A549 (cell line): ENCODE data around the gene GALNT18. TPM values are rescaled to one million over a fixed set of nuclear protein-coding genes. Genes with fewer than 3 reads are reported as not detected.

Experiments used
- ATAC-seq, 2 experiments: fragments of 200-7000 bp in 1 of 2; fragments of >200 bp in 1 of 2; cut with Nextera tagmentation in 1 of 2; cut with Tn5 transposase in 1 of 2; 3 replicates each; pipeline versions ENCODE4 v1.8.0 to v1.9.1; 2018 to 2020; ENCODE audit warnings: mild to moderate bottlenecking in 1 of 2, moderate library complexity in 1 of 2
- CTCF ChIA-PET: fragments of 300-600 bp; sonication (Branson Sonifier 250); formaldehyde crosslinking; extraction: SDS; loops from one replicate; lab custom pipeline; 2021; ENCODE audit warnings: antibody characterized with exemption, inconsistent platforms; lab: Yijun Ruan, JAX
- POLR2A ChIA-PET: fragments of 350-600 bp; formaldehyde crosslinking; extraction: SDS; loops from one replicate; lab custom pipeline; 2021; ENCODE audit warnings: antibody characterized with exemption, inconsistent platforms; lab: Yijun Ruan, JAX
- DNase-seq, 2 experiments: peaks; one replicate each; pipeline versions ENCODE4 v3.0.0 to v3.0.0-alpha.2; 2011 to 2016; ENCODE audit warnings: low read depth in 1 of 2, low spot score in 1 of 2
- FAIRE-seq: peaks from 2 replicates; lab custom pipeline; 2011; peaks lifted over from hg19 to GRCh38; lab: Jason Lieb, UNC
- H3K27ac ChIP-seq, 2 experiments: fragments of >200 bp; sonication (Bioruptor Twin); formaldehyde crosslinking; 3 replicates each; pipeline ENCODE4 v1.5.1; 2016 to 2017
- H3K4me1 ChIP-seq: fragments of >200 bp; sonication (Bioruptor Twin); formaldehyde crosslinking; 3 replicates; pipeline ENCODE4 v1.6.1; 2016
- H3K4me2 ChIP-seq: fragments of >200 bp; sonication (Bioruptor Twin); formaldehyde crosslinking; 3 replicates; pipeline ENCODE4 v1.6.1; 2016
- H3K4me3 ChIP-seq: fragments of >200 bp; sonication (Bioruptor Twin); formaldehyde crosslinking; 3 replicates; pipeline ENCODE4 v1.5.1; 2016
- H3K9me3 ChIP-seq: fragments of >200 bp; sonication (Bioruptor Twin); formaldehyde crosslinking; 3 replicates; pipeline ENCODE4 v1.6.1; 2016
- BHLHE40 ChIP-seq: IDR thresholded peaks from 2 replicates; pipeline ENCODE4 v1.6.1; 2012; ENCODE audit warnings: low read depth, low read length, inconsistent platforms
- CHD2 ChIP-seq: fragments of 150-350 bp; IDR thresholded peaks from 2 replicates; pipeline ENCODE4 v1.6.1; 2014; ENCODE audit warnings: low read length; ENCODE audit not compliant: partially characterized antibody
- CHD4 ChIP-seq: fragments of 200-600 bp; sonication (generic); IDR thresholded peaks from 2 replicates; pipeline ENCODE4 v1.6.1; 2016; ENCODE audit warnings: antibody characterized with exemption, mild to moderate bottlenecking, borderline replicate concordance
- ESRRA ChIP-seq: fragments of 150-350 bp; IDR thresholded peaks from 2 replicates; pipeline ENCODE4 v1.6.1; 2014; ENCODE audit warnings: mild to moderate bottlenecking, low read length, borderline replicate concordance
- FOSB ChIP-seq: fragments of 250-450 bp; sonication (Bioruptor Pico); IDR thresholded peaks from 2 replicates; pipeline ENCODE4 v1.5.0; 2020; ENCODE audit warnings: mild to moderate bottlenecking, moderate library complexity
- HEYL ChIP-seq: fragments of 250-450 bp; sonication (Bioruptor Pico); IDR thresholded peaks from 2 replicates; pipeline ENCODE4 v1.8.0; 2021; ENCODE audit warnings: mild to moderate bottlenecking, moderate library complexity
- HOXA7 ChIP-seq: fragments of 250-450 bp; sonication (Bioruptor Pico); IDR thresholded peaks from 2 replicates; pipeline ENCODE4 v1.5.0; 2020; ENCODE audit warnings: mild to moderate bottlenecking, moderate library complexity
- MAFK ChIP-seq: fragments of 450-650 bp; IDR thresholded peaks from 2 replicates; pipeline ENCODE4 v1.6.1; 2014; ENCODE audit not compliant: partially characterized antibody
- NFE2L2 ChIP-seq: fragments of 150-350 bp; conservative IDR thresholded peaks from 2 replicates; pipeline ENCODE4 v1.6.1; 2014; ENCODE audit warnings: low read length
- NPAS2 ChIP-seq: fragments of 250-450 bp; sonication (Bioruptor Pico); IDR thresholded peaks from 2 replicates; pipeline ENCODE4 v1.8.0; 2022; ENCODE audit warnings: mild to moderate bottlenecking, moderate library complexity, borderline replicate concordance
- NR3C1 ChIP-seq: fragments of >200 bp; sonication (Bioruptor Twin); formaldehyde crosslinking; IDR thresholded peaks from 3 replicates; pipeline ENCODE4 v1.6.1; 2017
- RCOR1 ChIP-seq: fragments of 150-350 bp; IDR thresholded peaks from 2 replicates; pipeline ENCODE4 v1.6.1; 2014; ENCODE audit warnings: antibody characterized with exemption, low read length, low read depth
- RFX5 ChIP-seq: fragments of 450-650 bp; IDR thresholded peaks from 2 replicates; pipeline ENCODE4 v1.7.1; 2014; ENCODE audit warnings: antibody characterized with exemption, mild to moderate bottlenecking, moderate library complexity
- TFCP2L1 ChIP-seq: fragments of 250-450 bp; sonication (Bioruptor Pico); IDR thresholded peaks from 2 replicates; pipeline ENCODE4 v1.5.0; 2021; ENCODE audit warnings: mild to moderate bottlenecking
- TP53 ChIP-seq: fragments of 250-450 bp; sonication (Bioruptor Pico); IDR thresholded peaks from 2 replicates; pipeline ENCODE4 v1.5.0; 2021; ENCODE audit warnings: mild to moderate bottlenecking, moderate library complexity
- ZNF302 ChIP-seq: fragments of 250-450 bp; sonication (Bioruptor Pico); IDR thresholded peaks from 2 replicates; pipeline ENCODE4 v1.9.0; 2021; ENCODE audit warnings: inconsistent platforms, mild to moderate bottlenecking, moderate library complexity
- WGBS: methylation state at CpG from one replicate; pipeline ENCODE4 v1.1.6; 2017; ENCODE audit errors: missing lambda C conversion rate; 5-methylcytosine and 5-hydroxymethylcytosine counted together
- polyA plus RNA-seq, 4 experiments: library from polyadenylated mRNA; depleted of rRNA in 3 of 4; stranded (reverse); fragments of >200 nt; fragmentation: RNase III in 1 of 4; extraction: RNeasy Plus Mini Kit Qiagen cat#74134 plus additional on column Dnase treatment in 1 of 4; gene quantifications; 2 replicates in 3 of 4; 3 replicates in 1 of 4; pipeline ENCODE4 v1.2.3, GENCODE V29; 2011 to 2017
- TF ChIP-seq, protein P1 (sequence below): fragments of 450-650 bp; IDR thresholded peaks from 2 replicates; pipeline ENCODE4 v1.6.1; 2014; ENCODE audit warnings: antibody characterized with exemption
- TF ChIP-seq, protein P2 (sequence below): fragments of 250-450 bp; sonication (Bioruptor Pico); IDR thresholded peaks from 2 replicates; pipeline ENCODE4 v1.5.0; 2020; ENCODE audit warnings: low read depth, mild to moderate bottlenecking, moderate library complexity
- TF ChIP-seq, protein P3 (sequence below): fragments of >200 bp; sonication (Bioruptor Twin); formaldehyde crosslinking; IDR thresholded peaks from 3 replicates; pipeline ENCODE4 v1.6.1; 2016
- TF ChIP-seq, protein P4 (sequence below): IDR thresholded peaks from 2 replicates; pipeline ENCODE4 v1.6.1; 2012
- TF ChIP-seq, protein P5 (sequence below): fragments of 150-350 bp; IDR thresholded peaks from 2 replicates; pipeline ENCODE4 v1.6.1; 2014; ENCODE audit warnings: low read depth, mild to moderate bottlenecking, low read length
- TF ChIP-seq, protein P6 (sequence below): IDR thresholded peaks from 2 replicates; pipeline ENCODE4 v1.6.1; 2012; ENCODE audit warnings: low read depth, borderline replicate concordance

The GALNT18 gene
- polyA plus RNA-seq, 2 of the 4 experiments (the other 2 are of a cell fraction) = 6.7 to 16.1 TPM

DNA sequence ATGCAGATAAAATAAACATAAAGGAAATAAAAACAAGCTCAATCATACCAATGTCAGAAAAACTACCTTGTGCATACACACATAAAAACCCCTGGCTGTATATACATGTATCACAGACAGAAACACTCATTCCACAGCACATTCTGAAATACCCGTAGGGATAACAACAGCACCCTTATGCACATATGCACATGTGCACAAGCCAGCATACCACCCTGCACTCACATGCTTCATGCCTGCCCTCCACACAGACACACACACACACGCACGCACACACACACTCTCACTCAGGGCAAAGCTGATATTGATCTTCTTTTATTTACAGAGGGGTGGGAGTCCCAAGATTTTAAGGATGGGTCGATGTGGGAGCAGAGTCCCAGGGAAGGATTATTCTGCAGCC lies 360.9 kb downstream of the GALNT18 start (continued):
- TF ChIP-seq, protein P1, sequence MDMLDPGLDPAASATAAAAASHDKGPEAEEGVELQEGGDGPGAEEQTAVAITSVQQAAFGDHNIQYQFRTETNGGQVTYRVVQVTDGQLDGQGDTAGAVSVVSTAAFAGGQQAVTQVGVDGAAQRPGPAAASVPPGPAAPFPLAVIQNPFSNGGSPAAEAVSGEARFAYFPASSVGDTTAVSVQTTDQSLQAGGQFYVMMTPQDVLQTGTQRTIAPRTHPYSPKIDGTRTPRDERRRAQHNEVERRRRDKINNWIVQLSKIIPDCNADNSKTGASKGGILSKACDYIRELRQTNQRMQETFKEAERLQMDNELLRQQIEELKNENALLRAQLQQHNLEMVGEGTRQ = no peak
- TF ChIP-seq ZNF302 (CRISPR knock-in tag) (no peak), NFE2L2 (no peak), CHD2 (no peak)

DNA sequence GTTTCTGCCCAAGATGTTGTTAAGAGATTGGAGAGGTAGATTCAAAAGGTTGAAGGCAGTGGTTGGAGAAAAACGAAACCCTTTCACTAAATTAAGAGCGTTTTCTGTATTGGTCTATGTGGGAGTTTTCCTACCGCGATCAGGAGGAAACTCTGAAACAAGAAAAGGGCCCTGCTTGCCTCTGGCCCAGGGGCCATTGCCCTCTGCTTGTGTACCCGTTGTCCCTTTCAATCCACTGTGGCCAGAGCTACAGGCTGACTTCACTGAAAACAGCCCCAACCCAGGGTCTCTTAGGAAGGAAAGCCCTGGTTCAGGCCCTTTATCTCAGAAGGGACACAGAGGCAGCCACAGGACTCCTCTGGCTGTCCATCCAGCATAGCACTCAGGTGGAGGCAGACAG lies 367.8 kb downstream of the GALNT18 start:
- ATAC-seq (no peak), FAIRE-seq (no peak), DNase-seq (no peak)
- Histone ChIP-seq H3K9me3 (no peaks in the 10 kb centered on the region), H3K4me1 (no peaks in the 10 kb centered on the region), H3K4me3 (no peak overlapping the region), H3K27ac (no peak overlapping the region), H3K4me2 (no peak overlapping the region)
- POLR2A ChIA-PET = no interaction called here
- CTCF ChIA-PET = interaction anchor here (2.5 kb wide), 1 partner anchor 533 kb away, joined by 8 read pairs; no protein-coding TSS in a partner anchor
- TF ChIP-seq FOSB (CRISPR knock-in tag) = no peak
- 57% methylated on average over 5 of the region's 5 CpGs for WGBS

DNA sequence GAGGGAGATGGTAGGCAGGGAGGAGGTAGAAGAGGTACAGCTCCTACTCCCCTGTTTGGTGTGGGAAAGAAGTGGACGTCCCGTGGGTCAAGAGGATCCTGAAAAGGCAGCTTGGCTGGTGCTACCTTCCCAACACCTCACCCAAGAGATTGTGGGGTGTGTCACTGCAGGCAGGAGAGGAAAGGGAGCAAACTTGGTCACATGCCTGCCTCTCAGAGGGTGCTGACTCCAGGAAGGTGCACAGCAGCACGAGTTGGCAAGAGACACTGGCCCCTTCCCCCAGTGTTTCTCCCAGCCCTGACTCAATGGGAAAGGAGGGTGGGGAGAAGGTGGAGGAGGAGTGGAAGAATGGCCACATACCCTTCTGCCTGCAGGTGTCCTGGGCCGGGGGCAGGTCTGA lies 368.3 kb downstream of the GALNT18 start:
- WGBS = 8% methylated on average over 4 of the region's 4 CpGs
- DNase-seq = no peak
- no peak for TF ChIP-seq BHLHE40
- TF ChIP-seq, protein P2, sequence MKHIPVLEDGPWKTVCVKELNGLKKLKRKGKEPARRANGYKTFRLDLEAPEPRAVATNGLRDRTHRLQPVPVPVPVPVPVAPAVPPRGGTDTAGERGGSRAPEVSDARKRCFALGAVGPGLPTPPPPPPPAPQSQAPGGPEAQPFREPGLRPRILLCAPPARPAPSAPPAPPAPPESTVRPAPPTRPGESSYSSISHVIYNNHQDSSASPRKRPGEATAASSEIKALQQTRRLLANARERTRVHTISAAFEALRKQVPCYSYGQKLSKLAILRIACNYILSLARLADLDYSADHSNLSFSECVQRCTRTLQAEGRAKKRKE (CRISPR knock-in tag) = no peak
- no peak for TF ChIP-seq ESRRA
- TF ChIP-seq TFCP2L1 (CRISPR knock-in tag) = no peak
- TF ChIP-seq, protein P3, sequence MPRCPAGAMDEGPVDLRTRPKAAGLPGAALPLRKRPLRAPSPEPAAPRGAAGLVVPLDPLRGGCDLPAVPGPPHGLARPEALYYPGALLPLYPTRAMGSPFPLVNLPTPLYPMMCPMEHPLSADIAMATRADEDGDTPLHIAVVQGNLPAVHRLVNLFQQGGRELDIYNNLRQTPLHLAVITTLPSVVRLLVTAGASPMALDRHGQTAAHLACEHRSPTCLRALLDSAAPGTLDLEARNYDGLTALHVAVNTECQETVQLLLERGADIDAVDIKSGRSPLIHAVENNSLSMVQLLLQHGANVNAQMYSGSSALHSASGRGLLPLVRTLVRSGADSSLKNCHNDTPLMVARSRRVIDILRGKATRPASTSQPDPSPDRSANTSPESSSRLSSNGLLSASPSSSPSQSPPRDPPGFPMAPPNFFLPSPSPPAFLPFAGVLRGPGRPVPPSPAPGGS = no peak
- no peak for TF ChIP-seq NPAS2 (CRISPR knock-in tag)
- no peak for TF ChIP-seq RCOR1
- TF ChIP-seq MAFK = no peak
- no peak for TF ChIP-seq RFX5
- TF ChIP-seq, protein P4, sequence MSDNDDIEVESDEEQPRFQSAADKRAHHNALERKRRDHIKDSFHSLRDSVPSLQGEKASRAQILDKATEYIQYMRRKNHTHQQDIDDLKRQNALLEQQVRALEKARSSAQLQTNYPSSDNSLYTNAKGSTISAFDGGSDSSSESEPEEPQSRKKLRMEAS = no peak
- TF ChIP-seq NR3C1 = no peak
- TF ChIP-seq, protein P5, sequence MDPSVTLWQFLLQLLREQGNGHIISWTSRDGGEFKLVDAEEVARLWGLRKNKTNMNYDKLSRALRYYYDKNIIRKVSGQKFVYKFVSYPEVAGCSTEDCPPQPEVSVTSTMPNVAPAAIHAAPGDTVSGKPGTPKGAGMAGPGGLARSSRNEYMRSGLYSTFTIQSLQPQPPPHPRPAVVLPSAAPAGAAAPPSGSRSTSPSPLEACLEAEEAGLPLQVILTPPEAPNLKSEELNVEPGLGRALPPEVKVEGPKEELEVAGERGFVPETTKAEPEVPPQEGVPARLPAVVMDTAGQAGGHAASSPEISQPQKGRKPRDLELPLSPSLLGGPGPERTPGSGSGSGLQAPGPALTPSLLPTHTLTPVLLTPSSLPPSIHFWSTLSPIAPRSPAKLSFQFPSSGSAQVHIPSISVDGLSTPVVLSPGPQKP = no peak
- TF ChIP-seq, protein P6, sequence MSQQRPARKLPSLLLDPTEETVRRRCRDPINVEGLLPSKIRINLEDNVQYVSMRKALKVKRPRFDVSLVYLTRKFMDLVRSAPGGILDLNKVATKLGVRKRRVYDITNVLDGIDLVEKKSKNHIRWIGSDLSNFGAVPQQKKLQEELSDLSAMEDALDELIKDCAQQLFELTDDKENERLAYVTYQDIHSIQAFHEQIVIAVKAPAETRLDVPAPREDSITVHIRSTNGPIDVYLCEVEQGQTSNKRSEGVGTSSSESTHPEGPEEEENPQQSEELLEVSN = no peak
- no peak for TF ChIP-seq HOXA7 (CRISPR knock-in tag)
- no peak for TF ChIP-seq CHD4
- no peak for TF ChIP-seq HEYL (CRISPR knock-in tag)
- TF ChIP-seq TP53 (CRISPR knock-in tag) = no peak
- ChIA-PET POLR2A (no interaction called here), CTCF (interaction anchor here (1.8 to 2.5 kb wide), 2 partner anchors 19 to 534 kb away, joined by 5 to 8 read pairs; no protein-coding TSS in a partner anchor)
- H3K9me3 ChIP-seq = no peaks in the 10 kb centered on the region
- no peaks in the 10 kb centered on the region for H3K4me1 ChIP-seq
- no peak overlapping the region for H3K27ac ChIP-seq
- H3K4me3 ChIP-seq = no peak overlapping the region
- no peak overlapping the region for H3K4me2 ChIP-seq
- no peak for FAIRE-seq
- no peak for ATAC-seq
